HepG2 (cell line): ENCODE results near the gene C4BPA. TPM values are rescaled to one million over a fixed set of nuclear protein-coding genes. Genes with fewer than 3 reads are reported as not detected.

Source experiments
- BRD4 ChIP-seq: sonication (generic); formaldehyde crosslinking; IDR thresholded peaks from 2 replicates; pipeline ENCODE4 v1.4.0; 2020; ENCODE audit warnings: missing genetic modification reagents
- DR1 ChIP-seq: sonication (generic); formaldehyde crosslinking; IDR thresholded peaks from 2 replicates; pipeline ENCODE4 v1.8.0; 2021; ENCODE audit warnings: mild to moderate bottlenecking, missing genetic modification reagents, inconsistent platforms
- HIVEP1 ChIP-seq: sonication (generic); formaldehyde crosslinking; IDR thresholded peaks from 2 replicates; pipeline ENCODE4 v1.4.0; 2020; ENCODE audit warnings: mild to moderate bottlenecking, missing genetic modification reagents
- LCORL ChIP-seq, 2 experiments: fragments of 450-650 bp in 1 of 2; sonication (generic) in 1 of 2; formaldehyde crosslinking in 1 of 2; IDR thresholded peaks; 2 replicates each; pipeline versions ENCODE4 v1.5.0 to v1.6.1; 2017 to 2020; ENCODE audit warnings: antibody characterized with exemption in 1 of 2, missing genetic modification reagents in 1 of 2
- PHF8 ChIP-seq: sonication (generic); formaldehyde crosslinking; IDR thresholded peaks from 2 replicates; pipeline ENCODE4 v1.5.0; 2020; ENCODE audit warnings: missing genetic modification reagents
- RAD21 ChIP-seq: fragments of 450-650 bp; formaldehyde crosslinking; IDR thresholded peaks from 2 replicates; pipeline ENCODE4 v1.5.0; 2020; ENCODE audit warnings: mild to moderate bottlenecking
- SOX13 ChIP-seq, 3 experiments: fragments of 450-650 bp in 1 of 3; sonication (generic) in 1 of 3; formaldehyde crosslinking in 1 of 3; IDR thresholded peaks in 2 of 3; conservative IDR thresholded peaks in 1 of 3; 2 replicates each; pipeline versions ENCODE4 v1.5.0 to v1.6.1; 2016 to 2020; ENCODE audit warnings: antibody characterized with exemption in 1 of 3, mild to moderate bottlenecking in 1 of 3, missing compliant biosample characterization in 1 of 3, missing genetic modification reagents in 1 of 3, moderate library complexity in 1 of 3
- TCF7 ChIP-seq: sonication (generic); IDR thresholded peaks from 2 replicates; pipeline ENCODE4 v1.6.1; 2016; ENCODE audit warnings: antibody characterized with exemption, low read depth
- ZC3H13 ChIP-seq: sonication (generic); formaldehyde crosslinking; IDR thresholded peaks from 2 replicates; pipeline ENCODE4 v1.8.1; 2023; ENCODE audit warnings: mild to moderate bottlenecking, missing genetic modification reagents, moderate library complexity
- ZMYM2 ChIP-seq: sonication (generic); formaldehyde crosslinking; IDR thresholded peaks from 2 replicates; pipeline ENCODE4 v1.8.0; 2022; ENCODE audit warnings: mild to moderate bottlenecking, missing genetic modification reagents
- polyA plus RNA-seq, 8 experiments: library from polyadenylated mRNA; depleted of rRNA in 3 of 8; stranded (reverse) in 7 of 8; unstranded in 1 of 8; fragments of >200 nt; fragmentation: Illumina TruSeq in 4 of 8; extraction: Trizol in 4 of 8; gene quantifications; 2 replicates each; pipeline versions ENCODE4 v1.2.1 to v1.2.3, GENCODE V29; 2011 to 2016; ENCODE audit warnings: low read depth in 4 of 8, missing spikeins in 1 of 8, mixed read lengths in 1 of 8; ENCODE audit not compliant: insufficient read depth in 1 of 8
- total RNA-seq, 5 experiments: library from RNA; depleted of rRNA; stranded (reverse); fragments of >200 nt; fragmentation: Illumina TruSeq; extraction: Trizol; gene quantifications; 2 replicates each; pipeline ENCODE4 v1.2.3, GENCODE V29; 2016; ENCODE audit warnings: low read depth in 1 of 5
- TF ChIP-seq, protein P1 (sequence below): sonication (generic); formaldehyde crosslinking; IDR thresholded peaks from 2 replicates; pipeline ENCODE4 v1.5.1; 2020; ENCODE audit warnings: missing genetic modification reagents, mild to moderate bottlenecking, borderline replicate concordance
- TF ChIP-seq, protein P2 (sequence below): sonication (generic); formaldehyde crosslinking; IDR thresholded peaks from 2 replicates; pipeline ENCODE4 v1.8.1; 2023; ENCODE audit warnings: mild to moderate bottlenecking, missing genetic modification reagents
- TF ChIP-seq, protein P3 (sequence below): sonication (generic); formaldehyde crosslinking; IDR thresholded peaks from 2 replicates; pipeline ENCODE4 v1.4.0; 2020; ENCODE audit warnings: mild to moderate bottlenecking, missing genetic modification reagents, borderline replicate concordance
- TF ChIP-seq, protein P4 (sequence below): IDR thresholded peaks from 2 replicates; pipeline ENCODE4 v1.6.1; 2018; ENCODE audit warnings: missing genetic modification reagents
- TF ChIP-seq, protein P5 (sequence below): sonication (generic); formaldehyde crosslinking; IDR thresholded peaks from 2 replicates; pipeline ENCODE4 v1.4.0; 2020; ENCODE audit warnings: missing genetic modification reagents, mild to moderate bottlenecking, borderline replicate concordance
- TF ChIP-seq, protein P6 (sequence below): sonication (generic); formaldehyde crosslinking; IDR thresholded peaks from 2 replicates; pipeline ENCODE4 v1.8.0; 2022; ENCODE audit warnings: mild to moderate bottlenecking, missing genetic modification reagents, moderate library complexity

Gene C4BPA
- total and polyA plus RNA-seq, 2 of the 13 experiments (the other 11 are each of a cell fraction or from before 2014, with no cell fraction given), result 32.1 to 60.1 TPM

DNA sequence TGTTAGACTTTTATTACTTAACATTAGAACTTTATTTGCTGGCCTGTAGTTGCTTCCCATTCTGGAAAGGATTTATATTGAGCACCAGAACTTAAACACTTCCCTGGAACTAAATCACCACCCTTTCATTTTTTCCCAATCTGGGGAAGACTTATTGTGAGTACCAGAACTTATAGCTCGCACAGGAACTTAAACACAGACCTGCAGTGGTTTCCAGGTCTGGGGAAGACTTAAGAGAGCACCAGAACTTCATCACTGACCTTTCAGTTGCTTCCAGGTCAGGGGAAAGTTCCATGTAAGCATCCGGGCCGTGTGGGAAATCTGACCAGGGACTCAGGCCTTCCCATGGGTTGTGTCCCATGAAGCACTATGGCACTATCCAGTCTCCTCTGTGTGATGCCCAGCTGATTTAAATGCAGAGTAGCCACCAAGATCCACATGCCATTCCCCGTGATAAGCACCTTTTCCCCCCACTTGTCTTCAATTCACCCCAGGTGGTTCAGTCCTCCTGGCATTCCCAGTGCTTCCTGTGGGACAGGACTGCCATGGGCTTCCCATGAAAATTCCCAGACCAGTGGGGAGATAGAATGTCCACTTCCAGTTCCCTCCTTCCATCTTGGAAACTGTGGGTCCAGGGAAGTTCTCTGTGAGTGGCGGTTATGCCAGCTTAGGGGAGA, 48.9 kb downstream of the C4BPA start (continued):
- TF ChIP-seq, protein P1, sequence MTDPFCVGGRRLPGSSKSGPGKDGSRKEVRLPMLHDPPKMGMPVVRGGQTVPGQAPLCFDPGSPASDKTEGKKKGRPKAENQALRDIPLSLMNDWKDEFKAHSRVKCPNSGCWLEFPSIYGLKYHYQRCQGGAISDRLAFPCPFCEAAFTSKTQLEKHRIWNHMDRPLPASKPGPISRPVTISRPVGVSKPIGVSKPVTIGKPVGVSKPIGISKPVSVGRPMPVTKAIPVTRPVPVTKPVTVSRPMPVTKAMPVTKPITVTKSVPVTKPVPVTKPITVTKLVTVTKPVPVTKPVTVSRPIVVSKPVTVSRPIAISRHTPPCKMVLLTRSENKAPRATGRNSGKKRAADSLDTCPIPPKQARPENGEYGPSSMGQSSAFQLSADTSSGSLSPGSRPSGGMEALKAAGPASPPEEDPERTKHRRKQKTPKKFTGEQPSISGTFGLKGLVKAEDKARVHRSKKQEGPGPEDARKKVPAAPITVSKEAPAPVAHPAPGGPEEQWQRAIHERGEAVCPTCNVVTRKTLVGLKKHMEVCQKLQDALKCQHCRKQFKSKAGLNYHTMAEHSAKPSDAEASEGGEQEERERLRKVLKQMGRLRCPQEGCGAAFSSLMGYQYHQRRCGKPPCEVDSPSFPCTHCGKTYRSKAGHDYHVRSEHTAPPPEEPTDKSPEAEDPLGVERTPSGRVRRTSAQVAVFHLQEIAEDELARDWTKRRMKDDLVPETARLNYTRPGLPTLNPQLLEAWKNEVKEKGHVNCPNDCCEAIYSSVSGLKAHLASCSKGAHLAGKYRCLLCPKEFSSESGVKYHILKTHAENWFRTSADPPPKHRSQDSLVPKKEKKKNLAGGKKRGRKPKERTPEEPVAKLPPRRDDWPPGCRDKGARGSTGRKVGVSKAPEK (CRISPR knock-in tag), result no peak
- TF ChIP-seq LCORL (IDR thresholded peaks at IDR 0.05) (peak; percentile 91), LCORL (CRISPR knock-in tag; IDR thresholded peaks at IDR 0.05) (no peak), HIVEP1 (no peak), TCF7 (no peak), ZMYM2 (CRISPR knock-in tag) (0 out of 2 replicates have a peak, but pooled peaks have one; percentile 23), PHF8 (CRISPR knock-in tag) (peak; percentile 66), RAD21 (CRISPR knock-in tag) (no peak), SOX13 (IDR thresholded peaks at IDR 0.05) (no peak), SOX13 (CRISPR knock-in tag; conservative IDR thresholded peaks at IDR 0.05 in 1 of 2, IDR thresholded peaks at IDR 0.05 in 1 of 2) (peak in 1 of 2 experiments; percentile 4; a peak in 1 of 4 replicates), ZC3H13 (CRISPR knock-in tag) (no peak), BRD4 (CRISPR knock-in tag) (no peak), DR1 (CRISPR knock-in tag) (no peak)
- TF ChIP-seq, protein P2, sequence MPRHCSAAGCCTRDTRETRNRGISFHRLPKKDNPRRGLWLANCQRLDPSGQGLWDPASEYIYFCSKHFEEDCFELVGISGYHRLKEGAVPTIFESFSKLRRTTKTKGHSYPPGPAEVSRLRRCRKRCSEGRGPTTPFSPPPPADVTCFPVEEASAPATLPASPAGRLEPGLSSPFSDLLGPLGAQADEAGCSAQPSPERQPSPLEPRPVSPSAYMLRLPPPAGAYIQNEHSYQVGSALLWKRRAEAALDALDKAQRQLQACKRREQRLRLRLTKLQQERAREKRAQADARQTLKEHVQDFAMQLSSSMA, result no peak
- TF ChIP-seq, protein P3, sequence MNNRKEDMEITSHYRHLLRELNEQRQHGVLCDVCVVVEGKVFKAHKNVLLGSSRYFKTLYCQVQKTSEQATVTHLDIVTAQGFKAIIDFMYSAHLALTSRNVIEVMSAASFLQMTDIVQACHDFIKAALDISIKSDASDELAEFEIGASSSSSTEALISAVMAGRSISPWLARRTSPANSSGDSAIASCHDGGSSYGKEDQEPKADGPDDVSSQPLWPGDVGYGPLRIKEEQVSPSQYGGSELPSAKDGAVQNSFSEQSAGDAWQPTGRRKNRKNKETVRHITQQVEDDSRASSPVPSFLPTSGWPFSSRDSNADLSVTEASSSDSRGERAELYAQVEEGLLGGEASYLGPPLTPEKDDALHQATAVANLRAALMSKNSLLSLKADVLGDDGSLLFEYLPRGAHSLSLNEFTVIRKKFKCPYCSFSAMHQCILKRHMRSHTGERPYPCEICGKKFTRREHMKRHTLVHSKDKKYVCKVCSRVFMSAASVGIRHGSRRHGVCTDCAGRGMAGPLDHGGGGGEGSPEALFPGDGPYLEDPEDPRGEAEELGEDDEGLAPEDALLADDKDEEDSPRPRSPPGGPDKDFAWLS (CRISPR knock-in tag), result no peak
- TF ChIP-seq, protein P4, sequence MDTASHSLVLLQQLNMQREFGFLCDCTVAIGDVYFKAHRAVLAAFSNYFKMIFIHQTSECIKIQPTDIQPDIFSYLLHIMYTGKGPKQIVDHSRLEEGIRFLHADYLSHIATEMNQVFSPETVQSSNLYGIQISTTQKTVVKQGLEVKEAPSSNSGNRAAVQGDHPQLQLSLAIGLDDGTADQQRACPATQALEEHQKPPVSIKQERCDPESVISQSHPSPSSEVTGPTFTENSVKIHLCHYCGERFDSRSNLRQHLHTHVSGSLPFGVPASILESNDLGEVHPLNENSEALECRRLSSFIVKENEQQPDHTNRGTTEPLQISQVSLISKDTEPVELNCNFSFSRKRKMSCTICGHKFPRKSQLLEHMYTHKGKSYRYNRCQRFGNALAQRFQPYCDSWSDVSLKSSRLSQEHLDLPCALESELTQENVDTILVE (CRISPR knock-in tag), result peak; percentile 50; the same call in 1 of the 2 replicates
- TF ChIP-seq, protein P5, sequence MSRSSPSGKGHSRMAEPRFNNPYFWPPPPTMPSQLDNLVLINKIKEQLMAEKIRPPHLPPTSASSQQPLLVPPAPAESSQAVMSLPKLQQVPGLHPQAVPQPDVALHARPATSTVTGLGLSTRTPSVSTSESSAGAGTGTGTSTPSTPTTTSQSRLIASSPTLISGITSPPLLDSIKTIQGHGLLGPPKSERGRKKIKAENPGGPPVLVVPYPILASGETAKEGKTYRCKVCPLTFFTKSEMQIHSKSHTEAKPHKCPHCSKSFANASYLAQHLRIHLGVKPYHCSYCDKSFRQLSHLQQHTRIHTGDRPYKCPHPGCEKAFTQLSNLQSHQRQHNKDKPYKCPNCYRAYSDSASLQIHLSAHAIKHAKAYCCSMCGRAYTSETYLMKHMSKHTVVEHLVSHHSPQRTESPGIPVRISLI (CRISPR knock-in tag), result no peak
- TF ChIP-seq, protein P6, sequence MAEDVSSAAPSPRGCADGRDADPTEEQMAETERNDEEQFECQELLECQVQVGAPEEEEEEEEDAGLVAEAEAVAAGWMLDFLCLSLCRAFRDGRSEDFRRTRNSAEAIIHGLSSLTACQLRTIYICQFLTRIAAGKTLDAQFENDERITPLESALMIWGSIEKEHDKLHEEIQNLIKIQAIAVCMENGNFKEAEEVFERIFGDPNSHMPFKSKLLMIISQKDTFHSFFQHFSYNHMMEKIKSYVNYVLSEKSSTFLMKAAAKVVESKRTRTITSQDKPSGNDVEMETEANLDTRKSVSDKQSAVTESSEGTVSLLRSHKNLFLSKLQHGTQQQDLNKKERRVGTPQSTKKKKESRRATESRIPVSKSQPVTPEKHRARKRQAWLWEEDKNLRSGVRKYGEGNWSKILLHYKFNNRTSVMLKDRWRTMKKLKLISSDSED (CRISPR knock-in tag), result no peak
